ENCODE measurements around the gene GPR107. TPM values are rescaled to one million over a fixed set of nuclear protein-coding genes. Genes with fewer than 3 reads are reported as not detected.
"Not testable (repeated sequence)": the region's sequence is repeated elsewhere in the genome, so short reads cannot be mapped to it uniquely, and the experiment has no call there.

The GPR107 gene
- total RNA-seq, 1 donor from 2014 or later = 22.3 TPM

GRCh38 chr9:130021123-130021522 is 32.6 kb upstream of the GPR107 start:
- Mint-ChIP-seq H3K4me1 (ENCODE audit: low read depth) (peaks cover 68% of the 10 kb centered on the region), H3K4me3 (ENCODE audit: low read depth) (no peak overlapping the region), H3K27ac (peak overlapping the region; percentile 78), H3K27me3 (ENCODE audit: low read depth) (no peaks in the 10 kb centered on the region), H3K36me3 (ENCODE audit: low read depth) (peaks cover 75% of the 10 kb centered on the region), H3K9me3 (peaks cover 7% of the 10 kb centered on the region)
- intact Hi-C loops (cut with micrococcal nuclease) = no loop called here
- no peak for DNase-seq (ENCODE audit: low spot score)

GRCh38 chr9:130021842-130022241 is 31.9 kb upstream of the GPR107 start:
- H3K27me3 Mint-ChIP-seq (ENCODE audit: low read depth); DNase-seq (ENCODE audit: low spot score); H3K9me3 Mint-ChIP-seq; intact Hi-C loops (cut with micrococcal nuclease); H3K4me3 Mint-ChIP-seq (ENCODE audit: low read depth): not testable (repeated sequence)
- Mint-ChIP-seq H3K36me3 (ENCODE audit: low read depth) (peaks cover 74% of the 10 kb centered on the region), H3K27ac (peak overlapping the region; percentile 94), H3K4me1 (ENCODE audit: low read depth) (peaks cover 68% of the 10 kb centered on the region)

GRCh38 chr9:130022566-130023143 is 31.1 kb upstream of the GPR107 start:
- Mint-ChIP-seq H3K4me3 (ENCODE audit: low read depth) (peak overlapping the region; percentile 30), H3K9me3 (no peaks in the 10 kb centered on the region), H3K4me1 (ENCODE audit: low read depth) (peaks cover 71% of the 10 kb centered on the region), H3K36me3 (ENCODE audit: low read depth) (peaks cover 72% of the 10 kb centered on the region), H3K27me3 (ENCODE audit: low read depth) (no peaks in the 10 kb centered on the region), H3K27ac (peak overlapping the region; percentile 94)
- DNase-seq (ENCODE audit: low spot score) = no peak
- intact Hi-C loops (cut with micrococcal nuclease) = no loop called here

GRCh38 chr9:130023144-130023787 is 30.4 kb upstream of the GPR107 start:
- no peak for DNase-seq (ENCODE audit: low spot score)
- Mint-ChIP-seq H3K36me3 (ENCODE audit: low read depth) (peaks cover 75% of the 10 kb centered on the region), H3K4me1 (ENCODE audit: low read depth) (peaks cover 75% of the 10 kb centered on the region), H3K9me3 (no peaks in the 10 kb centered on the region), H3K4me3 (ENCODE audit: low read depth) (peak overlapping the region; percentile 38), H3K27me3 (ENCODE audit: low read depth) (no peaks in the 10 kb centered on the region), H3K27ac (peak overlapping the region; percentile 94)
- intact Hi-C loops (cut with micrococcal nuclease) = no loop called here

GRCh38 chr9:130023994-130024596 is 29.6 kb upstream of the GPR107 start:
- H3K27ac Mint-ChIP-seq = peak overlapping the region; percentile 94
- no peaks in the 10 kb centered on the region for H3K27me3 Mint-ChIP-seq (ENCODE audit: low read depth)
- H3K4me3 Mint-ChIP-seq (ENCODE audit: low read depth) = no peak overlapping the region
- H3K9me3 Mint-ChIP-seq = no peaks in the 10 kb centered on the region
- peaks cover 76% of the 10 kb centered on the region for H3K36me3 Mint-ChIP-seq (ENCODE audit: low read depth)
- peaks cover 83% of the 10 kb centered on the region for H3K4me1 Mint-ChIP-seq (ENCODE audit: low read depth)
- intact Hi-C loops (cut with micrococcal nuclease) = no loop called here
- no peak for DNase-seq (ENCODE audit: low spot score)

GRCh38 chr9:130024597-130024994 is 29.1 kb upstream of the GPR107 start:
- peak overlapping the region; percentile 44 for H3K27ac Mint-ChIP-seq
- intact Hi-C loops (cut with micrococcal nuclease) = no loop called here
- peaks cover 84% of the 10 kb centered on the region for H3K4me1 Mint-ChIP-seq (ENCODE audit: low read depth)
- no peak for DNase-seq (ENCODE audit: low spot score)
- peaks cover 78% of the 10 kb centered on the region for H3K36me3 Mint-ChIP-seq (ENCODE audit: low read depth)
- no peaks in the 10 kb centered on the region for H3K9me3 Mint-ChIP-seq
- no peak overlapping the region for H3K4me3 Mint-ChIP-seq (ENCODE audit: low read depth)
- H3K27me3 Mint-ChIP-seq (ENCODE audit: low read depth) = no peaks in the 10 kb centered on the region

GRCh38 chr9:130026583-130027340 is 26.9 kb upstream of the GPR107 start:
- H3K4me3 Mint-ChIP-seq (ENCODE audit: low read depth) = peak overlapping the region; percentile 27
- intact Hi-C loops (cut with micrococcal nuclease) = no loop called here

GRCh38 chr9:130027533-130028365 is 26.0 kb upstream of the GPR107 start:
- Mint-ChIP-seq H3K9me3 (no peaks in the 10 kb centered on the region), H3K4me3 (ENCODE audit: low read depth) (no peak overlapping the region), H3K4me1 (ENCODE audit: low read depth) (peaks cover 87% of the 10 kb centered on the region), H3K27me3 (ENCODE audit: low read depth) (no peaks in the 10 kb centered on the region), H3K36me3 (ENCODE audit: low read depth) (peaks cover 61% of the 10 kb centered on the region), H3K27ac (peak overlapping the region; percentile 92)
- intact Hi-C loops (cut with micrococcal nuclease) = loop anchor here (1.0 to 2.0 kb wide), 2 partner anchors 11 to 37 kb away; no protein-coding TSS in a partner anchor
- no peak for DNase-seq (ENCODE audit: low spot score)

More at GRCh38 chr9:130026583-130027340, 26.9 kb upstream of the GPR107 start:
- no peaks in the 10 kb centered on the region for H3K27me3 Mint-ChIP-seq (ENCODE audit: low read depth)
- H3K9me3 Mint-ChIP-seq = no peaks in the 10 kb centered on the region
- DNase-seq (ENCODE audit: low spot score) = no peak
- H3K36me3 Mint-ChIP-seq (ENCODE audit: low read depth) = peaks cover 62% of the 10 kb centered on the region
- peak overlapping the region; percentile 83 for H3K27ac Mint-ChIP-seq
- H3K4me1 Mint-ChIP-seq (ENCODE audit: low read depth) = peaks cover 83% of the 10 kb centered on the region

GRCh38 chr9:130028493-130029222 is 25.0 kb upstream of the GPR107 start:
- DNase-seq (ENCODE audit: low spot score) = no peak
- intact Hi-C loops (cut with micrococcal nuclease) = loop anchor here (1.0 to 2.0 kb wide), 3 partner anchors 10 to 38 kb away; no protein-coding TSS in a partner anchor
- peaks cover 62% of the 10 kb centered on the region for H3K36me3 Mint-ChIP-seq (ENCODE audit: low read depth)
- peak overlapping the region; percentile 95 for H3K27ac Mint-ChIP-seq
- peaks cover 86% of the 10 kb centered on the region for H3K4me1 Mint-ChIP-seq (ENCODE audit: low read depth)
- H3K9me3 Mint-ChIP-seq = no peaks in the 10 kb centered on the region
- peak overlapping the region; percentile 65 for H3K4me3 Mint-ChIP-seq (ENCODE audit: low read depth)
- H3K27me3 Mint-ChIP-seq (ENCODE audit: low read depth) = no peaks in the 10 kb centered on the region

GRCh38 chr9:130029223-130029973 is 24.3 kb upstream of the GPR107 start:
- H3K36me3 Mint-ChIP-seq (ENCODE audit: low read depth) = peaks cover 63% of the 10 kb centered on the region
- no peak for DNase-seq (ENCODE audit: low spot score)
- peaks cover 85% of the 10 kb centered on the region for H3K4me1 Mint-ChIP-seq (ENCODE audit: low read depth)
- intact Hi-C loops (cut with micrococcal nuclease) = loop anchor here (1.0 to 2.0 kb wide), 2 partner anchors 13 to 39 kb away; no protein-coding TSS in a partner anchor
- H3K27me3 Mint-ChIP-seq (ENCODE audit: low read depth) = no peaks in the 10 kb centered on the region
- H3K9me3 Mint-ChIP-seq = no peaks in the 10 kb centered on the region
- H3K4me3 Mint-ChIP-seq (ENCODE audit: low read depth) = peak overlapping the region; percentile 65
- peak overlapping the region; percentile 95 for H3K27ac Mint-ChIP-seq

- no peaks in the 10 kb centered on the region for H3K27me3 Mint-ChIP-seq (ENCODE audit: low read depth)
- no peak for DNase-seq (ENCODE audit: low spot score)
- H3K4me1 Mint-ChIP-seq (ENCODE audit: low read depth) = peaks cover 86% of the 10 kb centered on the region
- intact Hi-C loops (cut with micrococcal nuclease) = loop anchor here (5.0 to 10.0 kb wide), 2 partner anchors 88 to 1244 kb away; partner anchors contain the start of gene FAM78A
- peaks cover 66% of the 10 kb centered on the region for H3K36me3 Mint-ChIP-seq (ENCODE audit: low read depth)
- peak overlapping the region; percentile 3 for H3K4me3 Mint-ChIP-seq (ENCODE audit: low read depth)
- no peaks in the 10 kb centered on the region for H3K9me3 Mint-ChIP-seq
- H3K27ac Mint-ChIP-seq = peak overlapping the region; percentile 95
Measured at GRCh38 chr9:130030651-130031127, 23.0 kb upstream of the GPR107 start.
